HG03066 (cell line): ENCODE measurements around the gene GNAQ.

Source experiments
- ATAC-seq: cut with Tn5 transposase; IDR thresholded peaks from one replicate; pipeline ENCODE4 v1.9.1; 2021; ENCODE audit warnings: low read depth; ENCODE audit not compliant: unreplicated experiment

The GNAQ gene

GRCh38 chr9:77677957-77678535, 353.6 kb downstream of the GNAQ start:
- ATAC-seq = no peak

GRCh38 chr9:77677397-77677796, 354.2 kb downstream of the GNAQ start:
- no peak for ATAC-seq

- ATAC-seq = no peak
Observed at GRCh38 chr9:77673941-77674791, 357.4 kb downstream of the GNAQ start.

- ATAC-seq = no peak
Observed at GRCh38 chr9:77672183-77672582, 359.4 kb downstream of the GNAQ start.

GRCh38 chr9:77667151-77667550, 364.5 kb downstream of the GNAQ start:
- ATAC-seq = no peak
